Measurements from ENCODE around the gene NFKBIB.

- TF ChIP-seq POLR2AphosphoS5 (IDR thresholded peaks at IDR 0.05; ENCODE audit: borderline replicate concordance, low read depth, low read length) (no peak), EZH2 (IDR thresholded peaks at IDR 0.05) (no peak)
Measured at GRCh38 chr19:38879400-38879751, 20.4 kb upstream of the NFKBIB start.
